IMR-90 (cell line): ENCODE results near the gene AUTS2. TPM values are rescaled to one million over a fixed set of nuclear protein-coding genes. Genes with fewer than 3 reads are reported as not detected.

Experiments
- ATAC-seq: fragments of 200-7000 bp; cut with Tn5 transposase; 2 replicates; pipeline ENCODE4 v1.9.1; 2020; ENCODE audit warnings: low read depth, mild to moderate bottlenecking, moderate library complexity
- BruUV-seq: library from RNA; stranded (reverse); fragments of 400-500 nt; replicated peaks from 2 replicates; lab custom pipeline; 2021; lab: Mats Ljungman, UMichigan
- CTCF ChIA-PET: fragments of 300-600 bp; formaldehyde crosslinking; extraction: SDS; loops from one replicate; lab custom pipeline; 2021; ENCODE audit warnings: antibody characterized with exemption; lab: Yijun Ruan, JAX
- POLR2A ChIA-PET: fragments of 300-600 bp; sonication (Branson Sonifier 250); formaldehyde crosslinking; loops from one replicate; lab custom pipeline; 2022; ENCODE audit warnings: antibody characterized with exemption; ENCODE audit not compliant: unreplicated experiment; lab: Charles Lee
- DNase-seq: peaks from one replicate; pipeline ENCODE4 v3.0.0; 2013
- H2AFZ ChIP-seq: replicated peaks from 2 replicates; pipeline ENCODE3; 2013; ENCODE audit warnings: low read length, mild to moderate bottlenecking; ENCODE audit not compliant: poor library complexity
- H2AK5ac ChIP-seq: 2 replicates; pipeline ENCODE4 v1.6.1; 2013; ENCODE audit warnings: low read depth, low read length, inconsistent platforms
- H2AK9ac ChIP-seq: replicated peaks from 2 replicates; pipeline ENCODE3; 2013; ENCODE audit warnings: mild to moderate bottlenecking, low read depth, low read length, moderate library complexity; ENCODE audit not compliant: poor library complexity
- H2BK120ac ChIP-seq: 2 replicates; pipeline ENCODE4 v1.6.1; 2013; ENCODE audit warnings: low read depth, low read length, inconsistent platforms
- H2BK15ac ChIP-seq: 3 replicates; pipeline ENCODE4 v1.6.1; 2013; ENCODE audit warnings: low read depth, low read length, inconsistent platforms
- H2BK20ac ChIP-seq: 2 replicates; pipeline ENCODE4 v1.6.1; 2013; ENCODE audit warnings: low read depth, mild to moderate bottlenecking, inconsistent platforms, low read length, moderate library complexity
- H2BK5ac ChIP-seq: 2 replicates; pipeline ENCODE4 v1.6.1; 2013; ENCODE audit warnings: mild to moderate bottlenecking, low read depth, low read length, inconsistent platforms; ENCODE audit not compliant: poor library complexity, severe bottlenecking
- H3K14ac ChIP-seq: replicated peaks from 2 replicates; pipeline ENCODE4 v1.6.1; 2013; ENCODE audit warnings: low read depth, low read length, inconsistent platforms
- H3K18ac ChIP-seq: 2 replicates; pipeline ENCODE4 v1.6.1; 2013; ENCODE audit warnings: low read depth, low read length, control low read depth
- H3K23ac ChIP-seq: 2 replicates; pipeline ENCODE4 v1.6.1; 2013; ENCODE audit warnings: low read depth, low read length, inconsistent platforms
- H3K27ac ChIP-seq: 2 replicates; pipeline ENCODE4 v1.5.1; 2013; ENCODE audit warnings: mild to moderate bottlenecking, control low read depth, low read length; ENCODE audit not compliant: insufficient read depth
- H3K27me3 ChIP-seq: 2 replicates; pipeline ENCODE4 v1.6.1; 2013; ENCODE audit warnings: low read length; ENCODE audit not compliant: control insufficient read depth, insufficient read depth
- H3K36me3 ChIP-seq: 2 replicates; pipeline ENCODE4 v1.6.1; 2013; ENCODE audit warnings: low read length, mixed read lengths; ENCODE audit not compliant: control insufficient read depth, insufficient read depth
- H3K4ac ChIP-seq: 2 replicates; pipeline ENCODE4 v1.6.1; 2013; ENCODE audit warnings: low read depth, low read length, inconsistent platforms
- H3K4me1 ChIP-seq: 2 replicates; pipeline ENCODE4 v1.6.1; 2013; ENCODE audit warnings: low read length, mixed read lengths; ENCODE audit not compliant: control insufficient read depth, insufficient read depth
- H3K4me2 ChIP-seq: 2 replicates; pipeline ENCODE4 v1.6.1; 2013; ENCODE audit warnings: low read depth, mild to moderate bottlenecking, control low read depth, low read length, moderate library complexity
- H3K4me3 ChIP-seq: 2 replicates; pipeline ENCODE4 v1.5.1; 2013; ENCODE audit warnings: low read depth, mild to moderate bottlenecking, control low read depth, low read length, moderate library complexity; ENCODE audit not compliant: insufficient read depth
- H3K56ac ChIP-seq: 2 replicates; pipeline ENCODE4 v1.6.1; 2013; ENCODE audit warnings: low read length, inconsistent platforms; ENCODE audit not compliant: insufficient read depth; ENCODE audit errors: extremely low read depth
- H3K79me1 ChIP-seq, 2 experiments: 2 replicates each; pipeline ENCODE4 v1.6.1; 2013; ENCODE audit warnings: low read length in 2 of 2, inconsistent platforms in 1 of 2, low read depth in 1 of 2
- H3K9ac ChIP-seq: 2 replicates; pipeline ENCODE4 v1.6.1; 2013; ENCODE audit warnings: low read depth, low read length, control low read depth
- H3K9me1 ChIP-seq: 2 replicates; pipeline ENCODE4 v1.6.1; 2013; ENCODE audit warnings: low read length, inconsistent platforms; ENCODE audit not compliant: insufficient read depth
- H3K9me3 ChIP-seq: 2 replicates; pipeline ENCODE4 v1.6.1; 2013; ENCODE audit warnings: low read length; ENCODE audit not compliant: control insufficient read depth, insufficient read depth
- H4K20me1 ChIP-seq: 2 replicates; pipeline ENCODE4 v1.6.1; 2013; ENCODE audit warnings: low read length, inconsistent platforms; ENCODE audit not compliant: insufficient read depth
- H4K5ac ChIP-seq: 2 replicates; pipeline ENCODE4 v1.6.1; 2013; ENCODE audit warnings: mild to moderate bottlenecking, low read depth, low read length, control low read depth
- H4K8ac ChIP-seq, 2 experiments: 2 replicates each; pipeline ENCODE4 v1.6.1; 2013; ENCODE audit warnings: low read depth in 2 of 2, low read length in 2 of 2, control low read depth in 1 of 2, inconsistent platforms in 1 of 2
- H4K91ac ChIP-seq: 2 replicates; pipeline ENCODE4 v1.6.1; 2013; ENCODE audit warnings: low read depth, low read length, inconsistent platforms; ENCODE audit not compliant: insufficient read depth
- BHLHE40 ChIP-seq: fragments of 150-350 bp; IDR thresholded peaks from 2 replicates; pipeline ENCODE4 v1.6.1; 2016; ENCODE audit warnings: mild to moderate bottlenecking, low read depth, low read length
- CEBPB ChIP-seq: IDR thresholded peaks from 2 replicates; pipeline ENCODE4 v1.6.1; 2012; ENCODE audit warnings: low read depth, low read length, improper control_type of control experiment
- ELK1 ChIP-seq: fragments of 150-350 bp; IDR thresholded peaks from 2 replicates; pipeline ENCODE4 v1.6.1; 2016; ENCODE audit warnings: low read depth, mild to moderate bottlenecking, low read length, moderate library complexity, borderline replicate concordance
- FOS ChIP-seq: fragments of 150-350 bp; IDR thresholded peaks from 2 replicates; pipeline ENCODE4 v1.6.1; 2016; ENCODE audit warnings: low read depth, low read length
- MAFK ChIP-seq: IDR thresholded peaks from 2 replicates; pipeline ENCODE4 v1.6.1; 2012; ENCODE audit warnings: low read depth, low read length, improper control_type of control experiment
- MAZ ChIP-seq: IDR thresholded peaks from 2 replicates; pipeline ENCODE4 v1.6.1; 2012; ENCODE audit warnings: low read depth, mild to moderate bottlenecking, low read length, improper control_type of control experiment, moderate library complexity, borderline replicate concordance
- MXI1 ChIP-seq: IDR thresholded peaks from 2 replicates; pipeline ENCODE4 v1.6.1; 2012; ENCODE audit warnings: low read depth, mild to moderate bottlenecking, low read length, moderate library complexity, borderline replicate concordance
- NFE2L2 ChIP-seq: fragments of 150-350 bp; IDR thresholded peaks from 2 replicates; pipeline ENCODE4 v1.6.1; 2016; ENCODE audit warnings: low read depth, mild to moderate bottlenecking, low read length
- POLR2A ChIP-seq: IDR thresholded peaks from 2 replicates; pipeline ENCODE4 v1.6.1; 2012; ENCODE audit warnings: mild to moderate bottlenecking, low read depth, low read length
- RAD21 ChIP-seq: IDR thresholded peaks from 2 replicates; pipeline ENCODE4 v1.6.1; 2012; ENCODE audit warnings: low read length, improper control_type of control experiment
- RCOR1 ChIP-seq: IDR thresholded peaks from 2 replicates; pipeline ENCODE4 v1.6.1; 2012; ENCODE audit warnings: mild to moderate bottlenecking, low read length, improper control_type of control experiment; ENCODE audit not compliant: insufficient replicate concordance
- RFX5 ChIP-seq: IDR thresholded peaks from 2 replicates; pipeline ENCODE4 v1.8.0; 2012; ENCODE audit warnings: low read depth, mild to moderate bottlenecking, low read length, moderate library complexity
- SMC3 ChIP-seq: fragments of 150-350 bp; IDR thresholded peaks from 2 replicates; pipeline ENCODE4 v1.6.1; 2016; ENCODE audit warnings: low read depth, mild to moderate bottlenecking, antibody characterized with exemption, low read length, moderate library complexity
- USF2 ChIP-seq: fragments of 150-350 bp; IDR thresholded peaks from 2 replicates; pipeline ENCODE4 v1.6.1; 2017; ENCODE audit warnings: mild to moderate bottlenecking, antibody characterized with exemption, low read length, low read depth
- WGBS, 2 experiments: methylation state at CpG; one replicate each; pipeline versions ENCODE4 v1.1.5 to v1.1.7; 2013; ENCODE audit warnings: missing lambda C conversion rate in 2 of 2; ENCODE audit not compliant: insufficient read length in 1 of 2; ENCODE audit errors: extremely low coverage in 2 of 2; 5-methylcytosine and 5-hydroxymethylcytosine counted together
- dilution Hi-C: fragments of 300-500 bp; cut with HindIII; formaldehyde crosslinking; loops from one replicate; pipeline ENCODE4 v1.14.3; 2018; ENCODE audit warnings: low sequenced_read_pairs; ENCODE audit not compliant: unreplicated experiment
- in situ Hi-C: fragments of 300-500 bp; cut with MboI; formaldehyde crosslinking; loops from 3 replicates; pipeline ENCODE4 v1.14.3; 2019; ENCODE audit warnings: low sequenced_read_pairs, inconsistent platforms, mixed read lengths
- intact Hi-C: fragments of 100-400 bp; cut with micrococcal nuclease; formaldehyde crosslinking; loops from 2 replicates; pipeline ENCODE4 v1.10.0; 2022
- polyA plus RNA-seq, 3 experiments: library from polyadenylated mRNA; depleted of rRNA; stranded (reverse); fragments of >200 nt; gene quantifications; 2 replicates each; pipeline ENCODE4 v1.2.3, GENCODE V29; 2012; ENCODE audit warnings: low replicate concordance in 1 of 3
- total RNA-seq: library from RNA; depleted of rRNA; stranded (reverse); fragments of >200 nt; gene quantifications from 2 replicates; pipeline ENCODE4 v1.2.3, GENCODE V29; 2012

The AUTS2 gene
- total and polyA plus RNA-seq, 2 of the 4 experiments (the other 2 are of a cell fraction), result 0.90 to 3.0 TPM

- Histone ChIP-seq H3K4me1 (no peaks in the 10 kb centered on the region), H3K9me1 (peaks cover 2% of the 10 kb centered on the region; the same call in 1 of the 2 replicates), H4K91ac (no peak overlapping the region), H3K14ac (no peak overlapping the region), H3K18ac (no peak overlapping the region), H3K4me2 (no peak overlapping the region), H3K79me1 (no peaks in the 10 kb centered on the region), H3K4ac (no peak overlapping the region), H2BK20ac (no peak overlapping the region), H3K4me3 (no peak overlapping the region), H3K36me3 (no peaks in the 10 kb centered on the region), H2BK120ac (no peak overlapping the region), H2BK5ac (no peak overlapping the region), H3K27me3 (no peaks in the 10 kb centered on the region), H4K8ac (no peak overlapping the region), H3K9me3 (no peaks in the 10 kb centered on the region), H3K9ac (no peak overlapping the region), H3K56ac (no peak overlapping the region), H4K20me1 (no peaks in the 10 kb centered on the region), H2AK5ac (no peak overlapping the region), H2BK15ac (no peak overlapping the region), H4K5ac (no peak overlapping the region), H2AK9ac (no peak overlapping the region), H2AFZ (no peak overlapping the region), H3K23ac (no peak overlapping the region), H3K27ac (no peak overlapping the region)
- dilution Hi-C loops, result no loop called here
- ChIA-PET CTCF (no interaction called here), POLR2A (no interaction called here)
- DNase-seq, result no peak
- intact Hi-C loops, result no loop called here
- no peak for ATAC-seq
- no TSS peak for BruUV-seq
- in situ Hi-C loops, result no loop called here
- 67% methylated on average over 1 of the region's 4 CpGs; no CpG with 5 or more reads in 1 of the 2 experiments for WGBS, 2 experiments
- no peak for TF ChIP-seq SMC3
- no peak for TF ChIP-seq CEBPB
- TF ChIP-seq MAZ, result no peak
- no peak for TF ChIP-seq MXI1
- no peak for TF ChIP-seq RFX5
- TF ChIP-seq FOS, result no peak
- TF ChIP-seq RCOR1, result no peak
- TF ChIP-seq MAFK, result no peak
- no peak for TF ChIP-seq POLR2A
- TF ChIP-seq BHLHE40, result no peak
- TF ChIP-seq ELK1, result no peak
- TF ChIP-seq RAD21, result no peak
- no peak for TF ChIP-seq USF2
- no peak for TF ChIP-seq NFE2L2
Measured at GRCh38 chr7:70680306-70680705, 1082.0 kb downstream of the AUTS2 start.
